H1 (cell line): ENCODE measurements around the gene ZNF791. TPM values are rescaled to one million over a fixed set of nuclear protein-coding genes. Genes with fewer than 3 reads are reported as not detected.

Source experiments
- CBX5 ChIP-seq: fragments of 300-800, 300-1000 bp; sonication (generic); IDR thresholded peaks from 2 replicates; pipeline ENCODE4 v1.7.1; 2016; ENCODE audit warnings: antibody characterized with exemption, low read length, low read depth
- CEBPB ChIP-seq: IDR thresholded peaks from 2 replicates; pipeline ENCODE4 v1.6.1; 2012; ENCODE audit warnings: low read depth, low read length
- CHD2 ChIP-seq: IDR thresholded peaks from 2 replicates; pipeline ENCODE4 v1.6.1; 2012; ENCODE audit warnings: low read length, improper control_type of control experiment
- EP300 ChIP-seq, 2 experiments: IDR thresholded peaks; 1 replicate in 1 of 2; 2 replicates in 1 of 2; pipeline ENCODE4 v1.6.1; 2011 to 2012; ENCODE audit warnings: low read depth in 2 of 2, low read length in 2 of 2, mild to moderate bottlenecking in 2 of 2, borderline replicate concordance in 1 of 2, inconsistent platforms in 1 of 2, moderate library complexity in 1 of 2
- GTF2F1 ChIP-seq: IDR thresholded peaks from 2 replicates; pipeline ENCODE4 v1.6.1; 2012; ENCODE audit warnings: low read depth, low read length, improper control_type of control experiment, borderline replicate concordance
- HDAC2 ChIP-seq, 2 experiments: fragments of 300-600 bp in 1 of 2; sonication (generic) in 1 of 2; IDR thresholded peaks; 2 replicates each; pipeline ENCODE4 v1.6.1; 2011 to 2012; ENCODE audit warnings: low read depth in 2 of 2, low read length in 2 of 2, mild to moderate bottlenecking in 2 of 2, moderate library complexity in 2 of 2, borderline replicate concordance in 1 of 2, inconsistent platforms in 1 of 2
- HDAC6 ChIP-seq: IDR thresholded peaks from one replicate; pipeline ENCODE4 v1.7.1; 2012; ENCODE audit warnings: low read depth, mild to moderate bottlenecking, inconsistent platforms, low read length, moderate library complexity
- NANOG ChIP-seq: IDR thresholded peaks from 2 replicates; pipeline ENCODE4 v1.6.1; 2011; ENCODE audit warnings: low read length, low read depth, mild to moderate bottlenecking, inconsistent platforms; ENCODE audit not compliant: insufficient read depth, poor library complexity, severe bottlenecking
- POLR2A ChIP-seq, 2 experiments: IDR thresholded peaks; 1 replicate in 1 of 2; 2 replicates in 1 of 2; pipeline ENCODE4 v1.6.1; 2011; ENCODE audit warnings: low read depth in 2 of 2, low read length in 2 of 2, mild to moderate bottlenecking in 2 of 2; ENCODE audit errors: control extremely low read depth in 1 of 2
- RNF2 ChIP-seq: fragments of 200-900, 300-1000 bp; sonication (generic); IDR thresholded peaks from 2 replicates; pipeline ENCODE4 v1.7.1; 2016; ENCODE audit warnings: borderline replicate concordance, low read depth, mild to moderate bottlenecking, antibody characterized with exemption, low read length; ENCODE audit not compliant: poor library complexity, severe bottlenecking; ENCODE audit errors: missing control alignments
- RXRA ChIP-seq: IDR thresholded peaks from 2 replicates; pipeline ENCODE4 v1.6.1; 2011; ENCODE audit warnings: low read depth, mild to moderate bottlenecking, low read length, moderate library complexity; ENCODE audit not compliant: insufficient read depth
- SIRT6 ChIP-seq: IDR thresholded peaks from one replicate; pipeline ENCODE4 v1.7.1; 2012; ENCODE audit warnings: low read length, inconsistent platforms
- SRF ChIP-seq: IDR thresholded peaks from 2 replicates; pipeline ENCODE4 v1.6.1; 2011; ENCODE audit warnings: mild to moderate bottlenecking, low read depth, low read length, moderate library complexity
- TAF7 ChIP-seq: optimal IDR thresholded peaks from 2 replicates; pipeline ENCODE3; 2011; ENCODE audit warnings: low read depth, mild to moderate bottlenecking, inconsistent platforms, low read length, moderate library complexity, borderline replicate concordance
- TCF12 ChIP-seq: IDR thresholded peaks from 2 replicates; pipeline ENCODE4 v1.6.1; 2011; ENCODE audit warnings: low read depth, mild to moderate bottlenecking, low read length
- TEAD4 ChIP-seq: IDR thresholded peaks from 2 replicates; pipeline ENCODE4 v1.6.1; 2012; ENCODE audit warnings: low read depth, low read length, inconsistent platforms, mixed read lengths
- ZNF274 ChIP-seq: IDR thresholded peaks from 2 replicates; pipeline ENCODE4 v1.7.0; 2012; ENCODE audit warnings: low read length, borderline replicate concordance; ENCODE audit errors: extremely low read depth
- polyA plus RNA-seq, 7 experiments: library from polyadenylated mRNA; depleted of rRNA in 3 of 7; stranded (reverse) in 5 of 7; unstranded in 2 of 7; fragments of >200 nt in 5 of 7; fragments of 200-250 nt in 2 of 7; gene quantifications; 1 replicate in 5 of 7; 2 replicates in 1 of 7; 4 replicates in 1 of 7; pipeline versions ENCODE4 v1.2.1 to v1.2.3, GENCODE V29; 2011 to 2013; ENCODE audit warnings: missing spikeins in 2 of 7, mixed read lengths in 2 of 7
- total RNA-seq: library from RNA; stranded (reverse); fragmentation: NEBNext Ultra II Directional; extraction: Animal tissue kit (Norgen Biotek cat#: 25700); gene quantifications from 2 replicates; pipeline ENCODE4 v1.2.1, GENCODE V29; 2021
- TF ChIP-seq, protein P1 (sequence below): IDR thresholded peaks from 2 replicates; pipeline ENCODE4 v1.6.1; 2011; ENCODE audit warnings: low read length, improper control_type of control experiment
- TF ChIP-seq, protein P2 (sequence below): IDR thresholded peaks from 2 replicates; pipeline ENCODE4 v1.6.1; 2011; ENCODE audit warnings: low read depth, mild to moderate bottlenecking, low read length; ENCODE audit not compliant: insufficient read depth
- TF ChIP-seq, protein P3 (sequence below): IDR thresholded peaks from 2 replicates; pipeline ENCODE4 v1.6.1; 2012; ENCODE audit warnings: inconsistent platforms

The ZNF791 gene
- total and polyA plus RNA-seq, 2 of the 8 experiments (the other 6 are each of a cell fraction or from before 2014, with no cell fraction given) = 4.1 to 18.6 TPM

DNA sequence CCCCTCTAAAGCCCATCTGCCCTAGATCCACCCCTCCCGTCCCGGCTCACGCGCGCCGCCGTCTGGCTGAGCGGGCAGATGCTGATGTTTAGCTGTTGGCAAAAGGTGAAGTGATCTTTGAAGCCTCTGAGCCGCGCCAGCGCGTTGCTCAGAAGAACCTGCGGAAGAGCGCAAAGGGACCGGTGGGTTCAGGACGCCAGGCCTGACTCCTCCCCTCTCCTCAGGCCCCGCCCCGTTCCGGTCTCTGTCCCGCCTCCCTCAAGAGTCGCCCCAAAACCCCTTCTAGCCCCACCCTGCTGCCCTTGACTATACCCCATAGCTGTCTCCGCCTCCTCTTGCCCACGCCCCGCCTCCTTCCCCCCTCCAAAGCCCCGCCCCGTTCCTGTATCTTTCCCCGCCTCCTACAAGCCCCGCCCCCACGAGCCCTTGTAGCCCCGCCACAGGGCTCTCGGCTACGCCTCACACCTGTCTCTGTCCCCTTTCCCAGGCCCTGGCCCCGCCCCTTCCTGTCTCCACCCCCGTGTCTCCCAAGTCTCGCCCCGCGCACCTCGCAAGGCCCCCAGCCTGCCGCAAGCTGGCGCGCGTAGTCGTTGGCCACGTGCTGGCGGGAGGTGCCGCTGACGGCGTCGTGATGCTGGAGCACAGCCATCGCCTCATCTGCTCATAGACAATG lies 46.3 kb downstream of the ZNF791 start (continued):
- no peak for TF ChIP-seq RNF2
- TF ChIP-seq EP300 (IDR thresholded peaks at IDR 0.05; ENCODE audit: borderline replicate concordance in 1 of 2, low read depth in 2 of 2, low read length in 2 of 2) = no peak
- TF ChIP-seq SRF = no peak
- no peak for TF ChIP-seq TAF7
- TF ChIP-seq NANOG = no peak
- no peak for TF ChIP-seq HDAC2 (IDR thresholded peaks at IDR 0.05; ENCODE audit: borderline replicate concordance in 1 of 2, low read depth in 2 of 2, low read length in 2 of 2)
- no peak for TF ChIP-seq SIRT6
- TF ChIP-seq HDAC6 = no peak
- TF ChIP-seq, protein P1, sequence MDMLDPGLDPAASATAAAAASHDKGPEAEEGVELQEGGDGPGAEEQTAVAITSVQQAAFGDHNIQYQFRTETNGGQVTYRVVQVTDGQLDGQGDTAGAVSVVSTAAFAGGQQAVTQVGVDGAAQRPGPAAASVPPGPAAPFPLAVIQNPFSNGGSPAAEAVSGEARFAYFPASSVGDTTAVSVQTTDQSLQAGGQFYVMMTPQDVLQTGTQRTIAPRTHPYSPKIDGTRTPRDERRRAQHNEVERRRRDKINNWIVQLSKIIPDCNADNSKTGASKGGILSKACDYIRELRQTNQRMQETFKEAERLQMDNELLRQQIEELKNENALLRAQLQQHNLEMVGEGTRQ = no peak
- TF ChIP-seq CHD2 = no peak
- TF ChIP-seq TCF12 = no peak
- TF ChIP-seq, protein P2, sequence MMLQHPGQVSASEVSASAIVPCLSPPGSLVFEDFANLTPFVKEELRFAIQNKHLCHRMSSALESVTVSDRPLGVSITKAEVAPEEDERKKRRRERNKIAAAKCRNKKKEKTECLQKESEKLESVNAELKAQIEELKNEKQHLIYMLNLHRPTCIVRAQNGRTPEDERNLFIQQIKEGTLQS = no peak
- TF ChIP-seq GTF2F1 = no peak
- TF ChIP-seq TEAD4 = no peak
- no peak for TF ChIP-seq CEBPB
- TF ChIP-seq CBX5 = no peak
- TF ChIP-seq, protein P3, sequence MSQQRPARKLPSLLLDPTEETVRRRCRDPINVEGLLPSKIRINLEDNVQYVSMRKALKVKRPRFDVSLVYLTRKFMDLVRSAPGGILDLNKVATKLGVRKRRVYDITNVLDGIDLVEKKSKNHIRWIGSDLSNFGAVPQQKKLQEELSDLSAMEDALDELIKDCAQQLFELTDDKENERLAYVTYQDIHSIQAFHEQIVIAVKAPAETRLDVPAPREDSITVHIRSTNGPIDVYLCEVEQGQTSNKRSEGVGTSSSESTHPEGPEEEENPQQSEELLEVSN = peak; percentile 98
- no peak for TF ChIP-seq RXRA
- no peak for TF ChIP-seq ZNF274
- TF ChIP-seq POLR2A (IDR thresholded peaks at IDR 0.05; ENCODE audit: control extremely low read depth in 1 of 2, low read depth in 2 of 2, low read length in 2 of 2) = no peak
